Measurements from ENCODE around the gene YIPF6. TPM values are rescaled to one million over a fixed set of nuclear protein-coding genes. Genes with fewer than 3 reads are reported as not detected.

Gene YIPF6
- total RNA-seq, result 10 to 100 TPM; 12.9 to 14.0 TPM

DNA sequence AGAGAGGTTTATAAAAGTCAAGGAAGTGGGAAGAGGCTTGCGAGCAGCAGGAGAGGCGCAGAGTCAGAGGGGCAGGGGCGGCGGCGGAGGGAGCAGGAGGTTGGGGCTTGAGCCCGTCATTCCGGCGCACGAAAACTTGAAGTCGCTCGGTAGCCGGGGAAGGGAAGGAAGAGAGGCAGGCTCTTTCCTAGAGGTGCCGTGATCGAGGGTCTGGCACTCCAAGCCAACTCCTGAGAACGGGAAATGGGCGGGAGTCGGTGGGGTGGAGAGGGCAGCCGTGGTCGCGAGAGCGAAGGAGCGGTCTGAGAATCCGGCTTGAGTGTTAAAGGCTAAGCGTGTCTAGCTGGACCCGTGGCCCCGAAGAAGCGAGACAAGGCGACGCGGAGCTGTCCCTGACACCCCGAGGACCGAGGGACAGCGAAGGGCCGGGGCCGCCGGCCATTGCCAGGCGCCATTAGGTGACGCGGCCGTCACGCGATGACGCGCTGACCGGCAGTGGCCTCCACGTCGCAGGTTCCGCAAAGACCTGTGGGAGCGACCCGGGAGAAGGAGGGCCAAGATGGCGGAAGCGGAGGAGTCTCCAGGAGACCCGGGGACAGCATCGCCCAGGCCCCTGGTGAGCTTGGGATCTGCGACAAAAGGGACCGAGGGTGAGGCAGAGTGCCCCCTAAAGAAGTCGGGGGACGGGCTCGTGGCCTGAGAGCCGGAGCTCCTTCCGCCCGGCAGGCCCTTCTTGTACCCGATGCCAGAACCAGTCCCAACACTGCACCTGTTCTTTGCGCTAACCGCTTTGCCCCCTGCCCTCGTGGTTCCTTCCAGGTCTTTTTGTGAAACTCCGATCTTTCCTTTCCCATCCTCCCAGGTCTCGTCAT, at the start of gene YIPF6:
Gene YIPF6 (plus strand): TSS at position 544 of the 872 bp plus-strand sequence. CDS start 16 bp downstream, at position 560.
- TF ChIP-seq, protein P1, sequence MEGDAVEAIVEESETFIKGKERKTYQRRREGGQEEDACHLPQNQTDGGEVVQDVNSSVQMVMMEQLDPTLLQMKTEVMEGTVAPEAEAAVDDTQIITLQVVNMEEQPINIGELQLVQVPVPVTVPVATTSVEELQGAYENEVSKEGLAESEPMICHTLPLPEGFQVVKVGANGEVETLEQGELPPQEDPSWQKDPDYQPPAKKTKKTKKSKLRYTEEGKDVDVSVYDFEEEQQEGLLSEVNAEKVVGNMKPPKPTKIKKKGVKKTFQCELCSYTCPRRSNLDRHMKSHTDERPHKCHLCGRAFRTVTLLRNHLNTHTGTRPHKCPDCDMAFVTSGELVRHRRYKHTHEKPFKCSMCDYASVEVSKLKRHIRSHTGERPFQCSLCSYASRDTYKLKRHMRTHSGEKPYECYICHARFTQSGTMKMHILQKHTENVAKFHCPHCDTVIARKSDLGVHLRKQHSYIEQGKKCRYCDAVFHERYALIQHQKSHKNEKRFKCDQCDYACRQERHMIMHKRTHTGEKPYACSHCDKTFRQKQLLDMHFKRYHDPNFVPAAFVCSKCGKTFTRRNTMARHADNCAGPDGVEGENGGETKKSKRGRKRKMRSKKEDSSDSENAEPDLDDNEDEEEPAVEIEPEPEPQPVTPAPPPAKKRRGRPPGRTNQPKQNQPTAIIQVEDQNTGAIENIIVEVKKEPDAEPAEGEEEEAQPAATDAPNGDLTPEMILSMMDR (IDR thresholded peaks at IDR 0.05), result no peak
- TF ChIP-seq POLR2A (IDR thresholded peaks at IDR 0.05), result peak; percentile 84 to 93 (median 92)

DNA sequence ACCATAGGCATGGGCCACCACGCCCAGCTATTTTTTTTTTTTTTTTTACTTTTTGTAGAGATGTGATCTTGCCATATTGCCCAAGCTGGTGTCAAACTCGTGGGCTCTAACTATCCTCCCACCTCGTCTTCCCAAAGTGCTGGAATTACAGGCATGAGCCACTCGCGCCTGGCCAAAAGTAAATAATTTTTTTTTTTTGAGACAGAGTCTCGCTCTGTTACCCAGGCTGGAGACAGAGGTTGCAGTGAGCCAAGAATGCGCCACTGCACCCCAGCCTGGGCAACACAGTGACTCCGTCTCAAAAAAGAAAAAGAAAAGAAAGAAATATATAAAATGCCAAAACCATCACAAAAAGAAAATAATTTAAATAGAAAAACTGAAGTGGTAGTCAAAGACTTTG, 47.1 kb upstream of the YIPF6 start:
- no peaks in the 10 kb centered on the region for H3K4me1 ChIP-seq
- no peaks in the 10 kb centered on the region for H3K27me3 ChIP-seq
- H3K27ac ChIP-seq, result no peak overlapping the region
- no peaks in the 10 kb centered on the region for H3K9me3 ChIP-seq
- intact Hi-C loops (cut with DNase I), result no loop called here
- WGBS, 2 donors, result 39 to 49% methylated on average over 6 to 8 of the region's 8 CpGs
- TF ChIP-seq, protein P1 (IDR thresholded peaks at IDR 0.05), result no peak
- no peak for TF ChIP-seq POLR2A (IDR thresholded peaks at IDR 0.05)
- DNase-seq, result no peak
- no peaks in the 10 kb centered on the region for H3K36me3 ChIP-seq (replicated peaks in 1 of 2; ENCODE audit: insufficient read depth in 1 of 2, low read depth in 2 of 2)
- H3K4me3 ChIP-seq, result no peak overlapping the region
- ATAC-seq, result no peak

More for the DNA sequence above, at the start of gene YIPF6:
- DNase-seq (peak; percentile 76 to 83 (median 82)), ATAC-seq (peak; percentile 99)
- H3K36me3 ChIP-seq (replicated peaks in 1 of 2; ENCODE audit: insufficient read depth in 1 of 2, low read depth in 2 of 2), result no peaks in the 10 kb centered on the region
- 0% methylated on average over 18 to 61 of the region's 68 CpGs for WGBS, 2 donors
- H3K9me3 ChIP-seq, result no peaks in the 10 kb centered on the region
- intact Hi-C loops (cut with DNase I), result no loop called here
- H3K27ac ChIP-seq, result peak within 1 kb of the TSS; percentile 70 to 98 (median 96)
- no peaks in the 10 kb centered on the region for H3K27me3 ChIP-seq
- H3K4me1 ChIP-seq, result peaks cover 16% of the 10 kb centered on the region
- peak within 1 kb of the TSS; percentile 34 to 43 for H3K4me3 ChIP-seq

- 69 to 82% methylated on average over 6 to 8 of the region's 8 CpGs for WGBS, 2 donors
- no peak for TF ChIP-seq POLR2A (IDR thresholded peaks at IDR 0.05)
- TF ChIP-seq, protein P1 (IDR thresholded peaks at IDR 0.05), result no peak
- Histone ChIP-seq H3K36me3 (replicated peaks in 1 of 2; ENCODE audit: insufficient read depth in 1 of 2, low read depth in 2 of 2) (no peaks in the 10 kb centered on the region), H3K27me3 (no peaks in the 10 kb centered on the region), H3K4me3 (no peak overlapping the region), H3K4me1 (no peaks in the 10 kb centered on the region), H3K27ac (no peak overlapping the region), H3K9me3 (no peaks in the 10 kb centered on the region)
- intact Hi-C loops (cut with DNase I), result no loop called here
- DNase-seq (no peak), ATAC-seq (no peak)
Observed at GRCh38 chrX:68454476-68455150, 44.2 kb upstream of the YIPF6 start.

DNA sequence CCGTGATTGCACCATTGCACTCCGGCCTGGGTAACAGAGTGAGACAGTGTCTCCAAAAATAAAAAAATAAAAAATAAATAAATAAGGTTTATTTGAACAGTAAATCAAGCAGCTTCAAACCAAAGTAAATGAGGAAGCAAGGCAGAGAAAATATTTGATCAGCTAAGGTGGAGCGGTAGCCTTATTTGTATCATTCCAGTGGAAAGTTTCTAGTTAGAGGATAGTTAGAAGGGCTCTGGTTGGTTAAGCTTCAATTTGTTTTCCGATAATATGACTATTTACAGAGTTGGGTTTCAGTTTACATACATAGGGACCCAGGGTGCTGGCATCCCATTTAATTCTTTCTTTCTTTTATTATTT, 43.7 kb upstream of the YIPF6 start:
- Histone ChIP-seq H3K9me3 (no peaks in the 10 kb centered on the region), H3K4me3 (no peak overlapping the region), H3K36me3 (replicated peaks in 1 of 2; ENCODE audit: insufficient read depth in 1 of 2, low read depth in 2 of 2) (no peaks in the 10 kb centered on the region), H3K27me3 (no peaks in the 10 kb centered on the region), H3K4me1 (no peaks in the 10 kb centered on the region), H3K27ac (no peak overlapping the region)
- intact Hi-C loops (cut with DNase I), result no loop called here
- ATAC-seq (no peak), DNase-seq (no peak)
- WGBS, 2 donors, result 68 to 69% methylated on average over 4 of the region's 4 CpGs
- no peak for TF ChIP-seq POLR2A (IDR thresholded peaks at IDR 0.05)
- TF ChIP-seq, protein P1 (IDR thresholded peaks at IDR 0.05), result no peak

Data from body of pancreas (tissue), 4 donors.